CD4-positive, alpha-beta T cell treated with Interleukin-21 for 1 hour (primary cell): ENCODE measurements around the gene DRD2.
"Not testable (repeated sequence)": the region's sequence is repeated elsewhere in the genome, so short reads cannot be mapped to it uniquely, and the experiment has no call there.

Experiments used
- DNase-seq: peaks from one replicate; pipeline ENCODE4 v3.0.0-alpha.2; 2020

DRD2 gene

DNA sequence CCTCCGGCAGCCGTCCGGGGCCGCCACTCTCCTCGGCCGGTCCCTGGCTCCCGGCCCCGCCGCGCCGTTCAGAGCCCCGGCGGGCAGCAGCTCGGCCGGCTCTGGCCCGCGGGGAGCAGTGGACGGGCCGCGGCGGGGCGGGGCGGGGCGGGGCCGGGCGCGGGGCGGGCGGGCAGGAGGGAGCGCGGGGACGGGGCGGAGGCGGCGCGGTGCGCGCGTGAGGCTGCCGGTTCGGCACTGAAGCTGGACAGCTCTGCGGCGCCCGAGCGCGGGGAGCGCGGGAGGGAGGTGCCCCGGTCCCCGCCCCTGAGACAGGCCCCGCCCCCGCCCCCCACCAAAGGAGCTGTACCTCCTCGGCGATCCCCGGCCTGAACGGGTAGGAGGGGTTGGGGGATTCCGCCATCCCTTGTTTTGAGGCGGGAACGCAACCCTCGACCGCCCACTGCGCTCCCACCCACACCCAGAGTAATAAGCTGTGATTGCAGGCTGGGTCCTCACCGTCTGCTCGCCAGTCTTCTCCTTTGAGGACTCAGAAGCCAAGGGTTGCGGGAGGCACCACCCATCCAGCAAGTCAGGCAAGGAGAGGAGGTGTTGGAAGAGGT, at the start of gene DRD2:
Gene DRD2 (minus strand): TSS at position 239 of the 602 bp plus-strand sequence. CDS start 50,747 bp downstream, outside the sequence.
- DNase-seq, result no peak

DNA sequence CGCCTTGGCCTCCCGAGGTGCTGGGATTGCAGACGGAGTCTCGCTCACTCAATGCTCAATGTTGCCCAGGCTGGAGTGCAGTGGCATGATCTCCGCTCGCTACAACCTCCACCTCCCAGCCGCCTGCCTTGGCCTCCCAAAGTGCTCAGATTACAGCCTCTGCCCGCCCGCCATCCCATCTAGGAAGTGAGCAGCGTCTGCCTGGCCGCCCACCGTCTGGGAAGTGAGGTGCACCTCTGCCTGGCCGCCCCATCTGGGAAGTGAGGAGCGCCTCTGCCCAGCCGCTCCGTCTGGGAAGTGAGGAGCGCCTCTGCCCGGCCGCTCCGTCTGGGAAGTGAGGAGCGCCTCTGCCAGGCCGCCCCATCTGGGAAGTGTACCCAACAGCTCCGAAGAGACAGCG, 48.7 kb upstream of the DRD2 start:
- DNase-seq, result not testable (repeated sequence)

DNA sequence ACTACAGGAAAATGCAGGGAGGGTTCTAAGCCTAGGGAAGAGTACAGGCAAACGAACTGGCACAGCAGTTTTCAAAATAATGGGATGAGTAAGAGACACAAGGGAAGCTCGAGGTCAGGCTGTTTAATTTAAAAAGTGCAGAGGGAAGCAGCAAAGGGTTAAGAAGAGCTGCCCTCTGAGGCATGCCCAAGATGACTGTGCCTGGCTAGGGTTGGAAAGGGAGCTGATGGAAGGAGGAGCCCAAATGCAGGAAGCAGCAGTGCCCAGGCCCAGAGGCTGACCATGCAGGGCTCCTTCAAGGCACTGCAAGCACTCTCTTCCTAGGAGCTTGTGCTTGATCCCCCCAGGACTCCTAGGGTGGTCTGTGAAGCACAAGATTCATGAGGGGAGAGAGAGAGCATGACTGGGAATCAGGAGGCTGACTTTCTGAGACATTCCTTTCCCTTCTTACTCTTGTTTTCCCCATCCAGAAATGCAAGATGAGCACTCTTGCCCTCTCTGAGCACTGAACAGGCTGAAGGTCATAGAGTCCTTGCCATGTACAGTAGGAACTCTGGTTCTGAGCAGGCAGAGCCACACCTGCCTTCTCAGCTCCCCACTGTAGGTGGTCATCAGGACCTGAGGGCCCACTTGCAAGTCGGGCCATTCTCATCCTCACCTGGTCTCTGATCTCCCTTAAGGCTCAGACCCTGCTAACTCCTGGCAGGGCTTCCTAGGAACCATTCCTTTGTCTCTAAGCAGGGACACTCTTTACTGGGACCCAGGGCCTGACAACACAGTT, 46.7 kb upstream of the DRD2 start:
- DNase-seq, result no peak

DNA sequence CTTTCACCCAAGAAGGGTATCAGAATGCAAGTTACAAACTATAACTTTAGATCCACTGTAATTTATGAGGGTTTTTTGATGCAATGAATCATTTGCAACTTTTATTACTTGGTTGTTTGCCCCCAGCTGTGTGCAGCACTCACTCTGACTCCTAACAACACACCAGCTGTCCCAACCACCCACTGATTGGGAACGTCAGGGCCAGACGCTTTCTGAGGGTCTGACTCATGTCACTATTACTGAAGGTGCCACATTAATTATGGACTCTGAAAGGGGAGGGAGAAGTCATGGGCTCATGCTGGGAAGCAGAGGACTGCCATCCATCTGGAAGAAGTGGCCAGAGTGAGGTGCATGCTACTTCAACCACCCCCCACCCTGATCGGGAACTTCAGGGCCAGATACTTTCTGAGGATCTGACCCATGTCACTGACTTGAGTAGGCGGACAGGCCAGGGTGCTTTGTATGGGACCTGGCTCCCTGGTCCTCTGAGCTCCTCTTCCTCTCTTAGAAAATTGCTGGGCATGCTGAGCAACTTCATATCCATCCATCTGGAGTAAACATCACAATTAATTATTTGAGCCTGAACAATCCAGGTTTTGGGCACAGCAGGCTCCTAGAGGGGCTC, 44.9 kb upstream of the DRD2 start:
- DNase-seq, result no peak

DNA sequence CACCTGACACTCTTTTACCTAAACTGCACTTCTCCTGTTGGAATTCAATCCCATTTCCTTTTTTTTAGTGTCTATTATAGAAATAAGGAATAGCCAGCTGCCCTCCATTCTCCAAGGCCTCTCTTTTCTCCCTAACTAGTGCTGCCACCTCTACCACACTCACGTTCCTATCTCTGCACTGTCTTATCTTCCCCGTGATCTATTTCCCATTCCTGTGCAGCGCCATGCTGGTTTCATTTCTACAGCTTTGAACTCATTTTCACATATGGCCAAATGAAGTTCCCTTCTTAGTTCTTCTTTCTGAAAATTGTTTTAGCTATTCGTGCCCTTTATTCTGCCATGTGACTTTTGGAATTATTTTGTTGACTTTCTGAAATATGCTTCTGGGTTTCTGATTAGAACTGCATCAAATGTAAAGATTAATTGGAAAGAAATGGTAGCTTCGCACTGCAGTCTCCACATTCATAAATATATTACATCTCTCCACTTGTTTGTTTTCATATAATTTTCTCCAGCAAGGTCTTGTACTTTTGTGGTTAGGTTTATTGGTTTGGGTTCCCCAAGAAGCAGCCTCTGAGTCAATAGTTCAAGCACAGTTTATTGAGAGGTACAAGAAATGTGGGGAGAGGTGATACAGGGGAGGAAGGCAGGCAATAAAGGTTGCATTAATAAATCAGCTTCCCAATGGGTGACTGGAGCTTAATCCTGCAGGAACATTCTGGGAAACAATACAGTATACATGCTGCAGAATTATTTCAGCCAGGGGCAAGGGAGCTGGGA, 43.7 kb upstream of the DRD2 start:
- DNase-seq, result no peak

DNA sequence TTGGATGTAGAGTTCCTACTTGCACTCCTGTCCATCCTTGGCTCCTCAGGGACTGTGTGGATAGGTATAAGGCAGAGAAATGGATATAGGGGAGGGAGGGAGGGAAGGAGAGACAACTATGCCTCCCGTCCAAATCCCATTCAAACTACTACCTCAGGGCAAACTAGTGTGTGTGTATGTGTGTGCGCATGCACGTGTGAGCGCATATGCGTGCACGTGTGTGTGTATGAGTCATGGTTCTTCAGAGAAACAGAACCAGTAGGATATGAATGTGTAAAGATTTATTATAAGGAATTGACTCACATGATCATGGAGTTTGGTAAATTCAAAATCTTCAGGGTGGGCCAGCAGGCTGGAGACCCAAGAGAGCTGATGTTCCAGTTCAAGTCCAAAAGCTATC, 42.2 kb upstream of the DRD2 start:
- no peak for DNase-seq

DNA sequence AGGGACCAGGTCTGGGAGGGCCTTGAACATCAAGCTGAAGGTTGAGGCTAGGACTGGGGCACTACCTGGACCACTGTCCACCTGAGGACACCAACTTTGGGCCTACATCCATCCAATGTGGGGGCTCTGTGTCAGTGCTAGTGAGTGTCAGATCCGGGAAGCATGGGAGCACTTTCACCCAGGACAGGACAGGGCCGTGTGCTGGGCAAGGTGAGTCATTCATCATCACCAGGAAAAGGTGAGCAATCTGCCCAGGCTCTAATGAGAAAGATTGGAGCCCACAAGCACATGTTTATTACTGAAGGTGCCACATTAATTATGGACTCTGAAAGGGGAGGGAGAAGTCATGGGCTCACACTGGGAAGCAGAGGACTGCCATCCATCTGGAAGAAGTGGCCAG, 39.7 kb upstream of the DRD2 start:
- DNase-seq, result no peak

DNA sequence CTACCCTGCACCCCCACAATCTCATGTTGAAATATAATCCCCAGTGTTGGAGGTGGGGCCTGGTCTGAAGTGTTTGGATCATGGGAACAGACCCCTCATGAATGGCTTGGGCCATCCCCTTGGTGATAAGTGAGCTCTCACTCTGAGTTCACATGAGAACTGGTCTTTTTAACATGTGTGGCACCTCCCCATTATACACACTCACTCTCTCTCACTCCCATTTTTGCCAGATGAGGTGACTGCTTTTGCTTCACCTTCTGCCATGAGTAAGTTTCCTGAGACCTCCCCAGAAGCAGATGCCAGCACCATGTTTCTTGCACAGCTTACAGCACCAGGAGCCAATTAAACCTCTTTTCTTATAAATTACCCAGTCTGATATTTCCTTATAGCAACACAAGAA, 32.1 kb upstream of the DRD2 start:
- DNase-seq, result no peak

DNA sequence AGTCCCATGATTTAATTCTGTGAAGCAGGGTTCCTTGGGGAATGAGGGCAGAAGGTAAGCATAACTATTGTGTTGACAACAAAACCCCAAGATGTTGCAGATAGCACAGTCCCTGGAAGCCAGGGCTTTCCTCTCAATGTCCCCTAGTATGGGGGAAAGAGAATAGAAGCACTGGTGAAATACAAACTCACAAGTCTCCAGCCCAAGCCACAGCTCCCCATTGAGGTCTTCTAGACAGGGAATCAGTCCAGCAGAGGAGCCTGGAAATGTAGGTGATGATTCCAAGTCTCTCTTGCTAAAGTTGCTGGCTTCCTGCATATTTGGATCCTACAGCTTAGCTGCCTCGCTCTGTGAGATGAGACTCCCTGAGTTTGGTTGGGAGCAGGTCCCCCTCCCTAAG, 31.7 kb upstream of the DRD2 start:
- no peak for DNase-seq

DNA sequence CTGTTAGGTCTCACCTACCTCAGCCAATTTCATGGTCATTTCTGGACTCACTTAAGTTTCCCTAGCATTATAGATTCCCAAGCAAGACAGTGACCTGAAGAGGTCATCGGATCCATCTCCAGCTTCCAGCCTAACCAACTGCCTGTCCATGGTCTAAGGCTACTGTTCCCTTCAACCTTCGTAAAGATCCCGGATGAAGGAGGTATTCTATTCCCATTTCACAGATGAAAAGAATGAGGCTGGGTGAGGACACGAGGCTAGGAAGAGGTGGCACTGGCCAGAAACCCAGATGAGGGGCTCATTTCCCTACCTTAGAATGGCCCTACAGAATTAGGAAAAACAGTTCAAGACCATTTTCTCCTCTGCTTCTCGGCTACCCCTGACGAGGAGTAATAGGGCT, 31.3 kb upstream of the DRD2 start:
- no peak for DNase-seq

DNA sequence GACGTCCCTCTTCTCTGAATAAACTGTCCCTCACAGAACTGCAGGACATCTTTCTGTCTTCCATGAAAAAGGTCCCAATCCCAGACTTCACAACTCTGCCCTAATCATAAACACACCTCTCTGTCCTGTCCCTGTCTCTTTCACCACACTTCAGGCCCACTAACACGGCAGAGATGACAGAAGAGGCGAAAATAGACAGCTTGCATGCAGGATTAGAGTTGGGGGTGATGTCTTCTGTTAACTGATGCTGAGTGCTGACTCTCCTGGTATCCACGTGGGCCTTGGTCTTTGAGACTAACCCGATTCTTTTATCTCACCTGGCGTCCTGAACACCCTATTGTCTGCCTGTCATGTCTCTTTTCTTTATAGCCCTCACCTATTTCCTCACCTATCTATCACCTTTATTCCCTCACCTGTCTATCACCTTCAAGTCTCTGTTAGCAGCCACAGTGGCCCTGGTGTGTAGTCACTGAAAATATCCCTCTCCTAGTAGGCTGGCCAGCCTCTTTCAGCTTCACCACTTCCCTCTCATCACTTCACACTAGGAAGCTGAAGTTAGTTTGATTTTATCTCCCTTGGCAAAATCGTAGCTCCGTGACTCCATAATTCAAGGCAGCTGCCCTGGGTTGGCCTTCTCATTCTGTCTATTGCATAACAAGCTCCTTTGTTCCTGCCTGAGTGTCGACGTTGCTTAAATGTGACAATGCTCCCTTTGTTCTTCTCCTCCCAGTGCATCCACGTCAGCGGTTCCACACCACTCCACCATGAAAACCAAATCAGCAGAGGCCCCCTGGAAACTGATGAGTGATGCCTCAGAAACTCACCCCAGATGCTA, 30.6 kb upstream of the DRD2 start:
- DNase-seq, result no peak

DNA sequence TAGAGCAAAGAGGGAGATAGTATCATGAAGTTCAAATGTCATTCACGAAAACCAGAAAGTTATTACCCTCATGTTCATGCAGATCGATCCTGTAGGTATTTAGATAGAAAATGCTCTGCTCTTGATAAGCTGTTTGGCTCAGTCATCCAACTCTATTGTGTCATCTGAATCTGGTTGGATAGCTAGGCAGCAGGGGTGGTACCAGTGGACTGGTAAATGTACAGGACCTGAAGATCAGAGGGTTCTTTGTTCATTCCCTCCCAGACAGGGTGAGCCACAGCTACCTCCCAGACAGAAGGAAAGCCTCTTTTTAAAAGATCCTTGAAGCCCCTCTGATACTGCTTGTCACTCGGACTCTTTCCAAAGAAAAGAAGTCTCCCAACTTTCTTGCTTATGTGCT, 29.8 kb upstream of the DRD2 start:
- no peak for DNase-seq

DNA sequence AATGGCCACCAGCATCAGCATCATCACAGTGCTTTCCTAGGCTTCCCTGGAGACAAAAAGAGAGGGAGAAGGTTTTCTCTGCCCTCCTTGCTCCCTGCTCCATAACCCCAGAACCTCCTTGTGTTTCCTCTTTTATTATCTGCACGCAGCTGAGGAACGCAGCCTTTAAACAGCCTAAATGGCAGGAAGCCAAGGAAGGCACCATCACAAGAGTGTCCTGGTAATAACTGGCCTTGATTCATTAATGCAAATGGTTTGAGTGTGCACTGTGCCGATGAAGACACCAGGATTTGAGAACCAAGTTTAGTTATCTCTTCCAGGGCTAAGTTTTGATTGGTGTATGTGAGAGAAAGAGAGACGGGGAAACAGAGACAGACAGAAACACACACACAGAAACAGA, 29.4 kb upstream of the DRD2 start:
- DNase-seq, result no peak

DNA sequence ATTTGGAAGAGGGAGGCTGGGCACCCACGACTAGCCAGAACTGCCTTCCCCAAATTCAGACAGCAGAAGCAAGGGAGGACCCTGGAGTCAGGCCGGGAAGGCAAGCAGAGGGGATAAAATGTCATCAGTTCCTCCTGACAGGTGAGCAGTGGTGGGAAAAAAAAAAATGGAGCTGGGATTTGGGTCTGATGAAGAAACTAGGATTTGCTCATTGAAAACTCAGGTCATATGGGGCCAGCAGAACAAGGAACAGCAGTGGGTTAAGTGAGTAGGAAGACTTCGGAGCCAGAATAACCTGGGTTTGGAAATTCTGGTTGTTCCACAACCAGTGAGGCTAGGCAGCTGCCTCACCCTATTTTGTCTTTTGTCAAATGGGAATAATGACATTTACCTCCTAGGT, 28.9 kb upstream of the DRD2 start:
- no peak for DNase-seq

DNA sequence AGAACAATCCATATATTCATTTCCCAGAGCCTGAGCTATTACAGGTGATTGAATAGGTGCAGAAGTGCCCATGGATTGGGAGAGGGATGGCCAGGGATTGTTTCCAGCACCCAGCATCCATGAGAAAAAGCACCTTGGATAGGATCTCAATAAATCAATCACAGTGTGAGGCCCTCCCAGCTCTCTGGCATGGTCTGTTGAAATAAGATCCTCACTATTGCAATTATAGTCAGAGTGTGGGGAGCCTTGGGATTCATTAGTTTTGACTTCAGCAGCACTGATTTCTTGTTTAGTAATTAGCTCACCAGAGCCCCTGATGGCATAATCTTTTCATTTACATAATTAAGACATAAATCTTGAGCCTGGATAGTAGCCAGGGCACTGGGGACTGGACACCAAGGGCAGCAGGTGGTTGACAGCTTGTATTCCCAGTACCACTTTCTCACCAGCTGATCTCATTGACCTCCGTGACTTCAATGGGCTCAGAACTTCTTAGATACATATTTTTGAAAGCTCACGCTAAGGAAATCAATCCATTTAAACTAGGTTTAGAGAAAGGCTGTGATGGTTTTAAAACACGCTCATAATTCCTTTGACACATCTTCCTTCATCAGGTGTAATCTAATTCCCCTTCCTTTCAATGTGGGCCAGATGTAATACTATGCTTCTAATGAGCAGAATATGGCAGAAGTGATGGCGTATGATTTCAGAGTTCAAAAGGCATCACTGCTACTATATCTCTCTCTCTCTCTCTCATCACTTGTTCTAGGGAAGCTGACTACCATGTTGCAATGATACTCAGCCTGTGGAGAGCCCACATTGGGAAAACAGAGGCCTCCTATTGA, 22.1 kb upstream of the DRD2 start:
- no peak for DNase-seq

DNA sequence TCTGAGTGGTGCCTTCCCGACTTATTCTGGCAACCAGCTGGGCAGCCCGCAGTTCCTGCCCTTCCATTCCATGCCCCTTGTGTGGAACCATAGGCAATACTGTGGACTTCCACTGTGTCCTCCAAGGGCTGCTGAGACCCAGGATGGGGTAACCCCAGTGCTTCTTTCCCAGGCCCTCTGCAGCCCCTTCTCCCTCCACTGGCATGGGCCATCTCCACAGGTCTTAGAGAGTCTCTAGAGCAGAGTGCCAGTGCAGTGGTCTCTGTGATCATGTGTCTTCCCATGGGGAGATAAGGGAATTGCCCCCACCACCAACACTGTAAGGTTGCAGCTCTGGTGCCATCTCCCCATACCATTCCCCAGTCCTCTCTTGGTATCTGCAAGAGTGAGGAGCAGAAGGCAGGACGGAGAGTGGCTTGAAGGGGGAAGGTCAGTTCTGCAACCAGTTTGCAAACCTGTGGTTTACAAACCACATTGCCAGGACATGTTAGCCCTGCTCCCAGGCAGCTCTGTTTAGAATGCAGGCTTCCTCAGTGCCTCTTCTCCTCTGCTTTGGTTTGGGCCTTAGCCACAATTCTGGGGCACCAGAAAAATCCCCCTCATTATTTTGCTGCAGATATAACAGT, 20.9 kb upstream of the DRD2 start:
- DNase-seq, result no peak

DNA sequence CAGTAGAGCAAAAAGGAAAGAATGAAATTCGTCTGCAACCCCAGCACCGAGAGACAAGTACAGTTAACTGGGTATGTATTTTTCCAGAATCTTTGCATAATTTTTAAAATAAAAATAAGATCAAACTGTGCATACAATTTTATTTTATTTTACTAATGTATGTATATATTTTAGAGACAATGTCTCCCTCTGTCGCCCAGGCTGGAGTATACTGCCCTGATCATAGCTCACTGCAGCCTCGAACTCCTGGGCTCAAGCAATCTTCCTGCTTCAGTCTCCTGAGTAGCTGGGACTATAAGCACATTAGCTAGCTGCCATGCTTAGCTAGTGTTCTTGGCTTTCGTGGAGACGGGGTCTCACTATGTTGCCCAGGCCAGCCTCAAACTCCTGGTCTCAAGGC, 18.8 kb upstream of the DRD2 start:
- DNase-seq, result no peak

DNA sequence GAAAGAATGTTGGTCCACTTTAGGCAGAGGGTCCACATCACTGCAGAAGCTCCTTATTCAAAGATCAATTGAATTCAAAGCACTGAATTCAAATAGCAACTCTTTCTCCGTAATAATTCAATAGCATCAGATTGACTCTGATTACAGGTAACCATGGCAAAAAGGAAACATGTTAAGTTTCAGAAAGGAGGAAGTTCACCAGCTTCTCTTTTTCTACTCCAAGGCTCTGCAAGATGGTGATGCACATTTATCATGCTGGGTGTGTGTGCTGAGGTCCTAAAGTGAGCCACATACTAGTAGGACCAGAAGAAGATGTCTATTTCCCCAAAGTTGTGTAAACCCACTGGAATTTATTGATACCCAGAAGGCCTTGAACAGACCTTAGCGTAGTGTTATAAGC, 18.0 kb upstream of the DRD2 start:
- no peak for DNase-seq

DNA sequence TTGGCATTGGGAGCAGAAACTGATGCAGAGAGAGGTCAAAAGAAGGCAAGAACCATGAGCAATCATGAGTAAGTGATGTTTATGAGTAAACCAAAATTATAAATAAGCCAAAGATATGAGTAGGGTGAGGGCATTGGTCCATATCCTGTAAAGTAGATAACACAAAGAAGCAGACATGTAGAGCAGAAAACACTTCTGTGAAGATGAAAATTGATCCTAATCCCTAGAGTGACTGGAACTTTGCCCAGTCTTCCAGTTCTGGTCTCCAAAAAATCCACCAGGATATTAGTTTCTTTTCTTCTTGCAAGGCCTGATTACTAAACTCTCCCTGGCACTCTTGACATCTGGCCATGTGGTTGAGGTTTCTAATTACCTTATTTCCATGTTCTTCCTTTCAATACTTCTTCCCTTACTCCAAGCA, 13.7 kb upstream of the DRD2 start:
- DNase-seq, result no peak

DNA sequence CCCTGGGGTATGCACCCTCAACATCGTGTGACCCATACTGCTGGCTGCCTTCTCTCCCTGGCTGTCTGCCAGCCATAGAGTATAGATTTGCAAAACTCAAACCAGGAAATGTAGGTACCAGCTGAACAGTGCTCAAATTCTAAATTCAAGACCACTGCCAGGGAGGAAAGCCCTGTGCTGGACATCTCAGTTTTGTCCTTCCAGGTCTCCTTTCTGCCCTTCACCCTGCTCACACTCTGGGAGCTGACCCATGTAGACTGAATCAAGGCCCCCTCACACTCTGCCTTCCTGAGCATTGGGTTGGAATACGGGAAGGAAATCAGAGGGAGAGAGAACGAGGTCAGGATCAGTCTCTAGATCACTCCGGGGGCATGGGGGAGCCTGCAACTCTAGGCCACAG, 12.4 kb upstream of the DRD2 start:
- DNase-seq, result no peak

DNA sequence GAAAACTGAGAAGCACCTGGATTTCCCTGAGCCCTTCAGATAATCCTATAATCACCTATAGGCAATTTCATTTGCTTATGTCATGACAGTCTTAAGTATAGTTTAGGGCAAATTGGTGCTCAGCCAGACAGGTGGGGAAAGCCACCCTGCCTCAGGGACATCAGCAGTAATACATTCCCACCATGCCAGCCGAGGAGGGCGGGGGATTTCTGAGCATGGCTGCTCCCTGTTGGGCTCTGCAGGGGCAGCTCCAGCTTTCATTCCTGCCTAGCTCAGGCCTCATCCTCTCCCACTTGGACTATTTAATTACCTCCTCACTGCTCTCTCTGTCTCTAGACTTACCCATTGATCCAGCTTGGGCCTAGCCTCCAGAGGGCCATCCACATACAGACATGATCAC, 9.0 kb upstream of the DRD2 start:
- DNase-seq, result no peak
